ENCODE results near the gene MLC1. TPM values are rescaled to one million over a fixed set of nuclear protein-coding genes. Genes with fewer than 3 reads are reported as not detected.

Gene MLC1
- total RNA-seq, 8 experiments from 2014 or later: 0.10 to 85.3 (median 0.28) TPM

Other genes starting within 250 kb of the MLC1 start
- 10 to 100 TPM in 7 of 8 experiments, 1 to 10 TPM in 1; 5.9 to 31.4 (median 16.9) TPM for gene ZBED4, start 231.6 kb downstream of the MLC1 start, total RNA-seq
- 10 to 100 TPM in 4 of 8 experiments, 1 to 10 TPM in 4; 4.8 to 13.1 (median 9.7) TPM for gene ALG12, start 167.0 kb downstream of the MLC1 start, total RNA-seq
- gene CRELD2, start 166.8 kb downstream of the MLC1 start, total RNA-seq: 10 to 100 TPM; 20.7 to 62.4 (median 33.3) TPM
- gene PIM3, start 124.7 kb downstream of the MLC1 start, total RNA-seq: 10 to 100 TPM; 10.1 to 40.6 (median 22.4) TPM
- under 1 TPM in 5 of 8 experiments, not detected in 3; 0.07 to 0.47 (median 0.20) TPM for gene IL17REL, start 72.7 kb downstream of the MLC1 start, total RNA-seq
- under 1 TPM in 2 of 8 experiments, not detected in 6; 0.09 to 0.17 TPM for gene TTLL8, start 27.1 kb downstream of the MLC1 start, total RNA-seq
- gene MOV10L1, start 4.6 kb upstream of the MLC1 start, total RNA-seq: 1 to 10 TPM in 1 of 8 experiments, under 1 TPM in 7; 0.11 to 2.9 (median 0.45) TPM
- gene PANX2, start 85.3 kb upstream of the MLC1 start, total RNA-seq: 1 to 10 TPM in 7 of 8 experiments, under 1 TPM in 1; 0.97 to 4.7 (median 1.9) TPM
- gene TRABD, start 100.5 kb upstream of the MLC1 start, total RNA-seq: 10 to 100 TPM in 6 of 8 experiments, 1 to 10 TPM in 2; 8.2 to 37.4 (median 12.5) TPM
- gene SELENOO, start 115.6 kb upstream of the MLC1 start, total RNA-seq: 10 to 100 TPM in 5 of 8 experiments, 1 to 10 TPM in 3; 7.5 to 32.8 (median 11.2) TPM
- 10 to 100 TPM; 14.4 to 52.6 (median 20.1) TPM for gene TUBGCP6, start 159.6 kb upstream of the MLC1 start, total RNA-seq
- 10 to 100 TPM in 7 of 8 experiments, 1 to 10 TPM in 1; 9.0 to 46.4 (median 16.2) TPM for gene HDAC10, start 165.8 kb upstream of the MLC1 start, total RNA-seq
- 10 to 100 TPM in 7 of 8 experiments, 1 to 10 TPM in 1; 8.8 to 34.7 (median 22.7) TPM for gene MAPK12, start 176.3 kb upstream of the MLC1 start, total RNA-seq
- gene MAPK11, start 185.0 kb upstream of the MLC1 start, total RNA-seq: 10 to 100 TPM in 5 of 8 experiments, 1 to 10 TPM in 3; 2.6 to 26.7 (median 15.9) TPM
- gene PLXNB2, start 222.2 kb upstream of the MLC1 start, total RNA-seq: 100 to 1,000 TPM in 1 of 8 experiments, 10 to 100 TPM in 7; 36.8 to 104 (median 59.6) TPM
- gene DENND6B, start 241.6 kb upstream of the MLC1 start, total RNA-seq: 10 to 100 TPM in 4 of 8 experiments, 1 to 10 TPM in 4; 1.7 to 15.3 (median 10.6) TPM

Measured in motor neuron (in vitro differentiated cells).